NCI-H1694 (cell line): Measurements from ENCODE around the gene ANKH.
A peak's percentile ranks its signal among the peaks of the same experiment; 100 is the strongest.

Experiments used
- DNase-seq: peaks from one replicate; lab custom pipeline; 2025; lab: John Stamatoyannopoulos, UW

Gene ANKH

GRCh38 chr5:14685757-14686156, 185.8 kb downstream of the ANKH start:
- peak; percentile 60 for DNase-seq

- DNase-seq: no peak
Observed at GRCh38 chr5:14684757-14685156, 186.8 kb downstream of the ANKH start.

DNA sequence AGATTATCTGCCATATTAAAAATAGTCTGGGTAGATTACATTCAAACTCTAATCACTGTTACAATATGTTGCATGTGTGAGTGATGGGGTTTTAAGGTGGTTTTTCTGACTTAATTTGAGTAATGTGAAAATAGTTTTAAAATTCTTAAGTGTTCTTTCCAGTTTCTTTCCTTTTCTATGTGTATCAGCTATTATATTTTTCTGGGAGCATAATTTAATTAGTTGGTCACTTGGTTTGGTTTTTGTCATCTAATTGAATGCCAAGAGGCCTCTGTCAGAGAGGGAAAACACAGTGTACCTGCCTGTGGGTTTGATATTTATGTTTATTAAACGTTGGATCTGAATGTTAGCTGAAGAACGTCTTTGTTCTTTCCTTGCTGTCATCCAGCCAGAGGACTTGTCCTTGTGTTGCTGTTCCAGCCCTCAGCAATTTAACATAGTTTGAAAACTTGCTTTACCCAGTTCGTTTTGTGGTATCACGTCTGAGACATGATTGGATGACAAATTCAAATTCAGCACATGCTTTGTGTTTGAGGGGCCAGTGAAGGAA, 187.6 kb downstream of the ANKH start:
- DNase-seq: no peak

- no peak for DNase-seq
Observed at GRCh38 chr5:14681236-14681752, 190.3 kb downstream of the ANKH start.

GRCh38 chr5:14679595-14679994, 192.0 kb downstream of the ANKH start:
- DNase-seq: no peak

DNA sequence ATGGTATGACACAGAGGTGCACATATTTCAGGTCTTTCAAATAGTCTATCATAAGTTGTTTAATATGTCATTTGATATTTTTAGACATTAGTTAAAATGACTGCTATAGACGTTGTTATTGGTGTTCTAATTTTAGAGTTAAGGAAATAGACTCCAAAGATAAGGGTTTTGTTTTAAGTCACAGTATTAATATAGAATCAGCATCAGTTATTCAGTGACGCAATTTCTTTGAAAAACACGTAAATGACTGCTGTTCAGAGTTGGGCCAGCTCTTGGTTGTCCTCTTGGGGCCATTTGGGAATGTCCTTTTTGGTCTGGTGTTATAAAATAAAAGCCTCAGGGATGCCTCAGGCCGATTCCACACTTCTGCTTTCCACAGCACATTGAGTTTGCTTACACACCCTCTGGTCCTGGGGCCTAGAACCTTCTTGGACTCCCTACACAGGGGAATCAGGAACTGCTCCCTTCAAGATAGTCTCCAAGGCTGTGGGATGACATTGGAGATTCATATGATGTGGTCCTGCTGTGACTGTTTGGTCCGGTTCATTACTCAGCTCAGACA, 192.7 kb downstream of the ANKH start:
- no peak for DNase-seq

DNA sequence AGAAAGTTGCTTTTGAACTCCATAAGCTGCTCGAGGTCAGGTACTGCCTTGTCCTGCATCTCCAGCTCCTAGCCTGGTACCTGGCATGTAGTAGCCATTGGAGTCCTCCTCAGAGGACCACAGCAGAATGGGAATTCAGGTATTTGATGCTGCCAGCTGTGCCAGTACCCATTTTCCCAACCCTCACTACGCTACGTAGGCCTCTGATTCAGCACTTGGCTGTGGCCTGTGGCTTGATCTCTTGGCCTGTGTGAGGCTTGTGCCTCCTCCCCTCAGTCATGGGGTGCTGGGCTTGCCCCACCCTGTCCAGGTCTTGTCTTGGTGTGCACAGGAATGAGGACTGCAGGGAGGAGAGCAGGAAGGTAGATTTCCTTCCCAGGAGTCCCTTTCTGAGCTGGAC, 195.3 kb downstream of the ANKH start:
- DNase-seq: no peak

DNA sequence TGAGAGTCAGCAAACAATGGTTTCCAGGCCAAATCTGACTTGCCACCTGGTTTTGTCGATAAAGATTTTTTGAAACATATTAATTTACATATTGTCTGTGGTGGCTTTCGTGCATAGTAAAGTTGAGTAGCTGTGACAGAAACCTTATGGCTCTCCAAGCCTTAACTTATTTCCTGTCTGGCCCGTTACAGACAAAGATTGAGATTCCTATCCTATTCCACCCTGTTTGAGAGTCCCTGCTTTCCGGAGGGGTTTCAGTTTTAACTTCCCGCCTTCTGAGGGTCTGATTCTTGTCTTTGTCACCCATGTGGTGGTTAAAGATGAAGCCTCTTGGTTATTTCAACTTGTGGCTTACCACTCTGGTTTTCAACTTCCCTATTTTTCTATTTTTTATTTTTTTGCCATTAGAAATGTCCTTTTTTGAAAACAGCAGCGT, 195.7 kb downstream of the ANKH start:
- DNase-seq: no peak

GRCh38 chr5:14674983-14675854, 196.4 kb downstream of the ANKH start:
- no peak for DNase-seq

DNA sequence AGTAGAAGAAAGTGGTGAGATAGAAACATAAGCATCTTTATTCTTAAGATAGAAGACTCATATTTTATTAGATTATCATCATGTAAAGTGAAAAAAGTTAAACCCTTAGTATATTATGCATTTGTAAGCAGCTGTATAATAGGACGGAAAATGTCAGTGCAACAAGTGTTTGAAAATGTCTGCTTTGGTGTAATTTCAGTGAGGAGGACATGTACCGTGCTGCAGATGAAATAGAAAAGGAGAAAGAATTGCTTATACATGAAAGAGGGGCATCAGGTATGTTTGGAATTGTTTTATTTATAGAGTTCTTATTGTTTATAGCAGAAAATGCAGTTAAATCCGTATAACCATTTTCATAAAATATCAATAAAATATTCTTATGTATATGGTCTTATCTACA, 198.1 kb downstream of the ANKH start:
- DNase-seq: no peak

DNA sequence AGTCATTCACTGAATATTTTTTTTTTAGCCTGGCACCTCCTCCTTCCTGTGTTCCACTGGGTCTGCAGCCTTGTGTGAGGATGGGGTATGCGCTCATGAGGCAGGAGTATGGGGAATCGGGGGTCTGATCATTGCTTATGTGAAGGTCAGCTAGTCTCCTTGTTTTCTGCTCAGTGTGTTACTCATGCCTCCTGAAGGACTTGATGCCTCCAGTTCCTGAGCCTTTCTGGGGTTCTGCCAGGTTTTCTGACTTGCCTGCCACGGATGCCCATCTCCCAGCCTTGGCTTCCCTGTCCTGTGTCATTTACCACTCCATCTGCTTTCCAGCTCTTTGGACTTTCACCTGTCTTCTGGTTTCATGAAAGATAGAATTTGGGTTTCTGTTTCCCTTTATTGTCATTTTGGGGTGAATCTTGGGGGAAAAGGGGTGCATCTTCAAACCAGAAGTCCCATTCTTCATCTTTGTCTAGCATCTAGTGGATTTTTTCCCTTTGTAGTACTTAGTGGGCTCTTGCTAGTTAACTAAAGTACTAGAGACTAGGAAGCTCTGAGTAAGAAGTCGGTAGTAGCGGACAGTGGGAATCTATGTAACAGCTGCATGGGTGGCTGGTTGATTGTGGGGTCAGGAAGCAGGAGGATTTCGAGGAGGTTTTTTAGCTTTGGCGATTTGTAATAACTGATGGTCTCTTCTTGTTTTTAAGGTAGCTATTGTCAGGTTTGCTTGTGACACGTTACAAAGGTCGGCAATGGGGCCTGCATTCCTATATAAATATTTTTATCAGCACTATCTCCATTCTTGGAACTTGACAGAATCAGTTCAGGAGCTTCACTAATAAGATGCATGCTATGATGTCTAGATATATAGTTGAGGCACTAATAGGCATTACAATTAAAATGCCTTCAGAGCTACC, 198.8 kb downstream of the ANKH start:
- DNase-seq: no peak

DNA sequence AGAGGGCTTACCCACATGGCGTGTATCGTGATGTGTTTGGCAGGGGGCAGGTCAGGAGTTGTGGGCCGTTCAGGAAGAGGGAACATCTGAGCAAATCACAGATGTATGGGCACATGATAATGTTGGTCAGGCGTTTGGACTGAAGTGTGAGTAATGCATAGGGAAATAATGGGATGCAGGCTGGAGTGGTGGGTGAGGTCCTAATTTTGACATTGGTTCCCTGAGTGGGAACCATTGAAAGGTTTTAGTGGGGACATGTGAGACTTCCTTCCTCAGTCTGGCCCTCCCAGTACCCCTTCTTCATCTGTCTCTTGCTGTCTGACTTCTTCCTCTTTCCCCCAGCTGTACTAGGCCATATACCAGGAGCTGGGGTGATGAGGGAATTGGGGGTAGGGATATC, 199.5 kb downstream of the ANKH start:
- no peak for DNase-seq

GRCh38 chr5:14671414-14671813, 200.2 kb downstream of the ANKH start:
- no peak for DNase-seq

DNA sequence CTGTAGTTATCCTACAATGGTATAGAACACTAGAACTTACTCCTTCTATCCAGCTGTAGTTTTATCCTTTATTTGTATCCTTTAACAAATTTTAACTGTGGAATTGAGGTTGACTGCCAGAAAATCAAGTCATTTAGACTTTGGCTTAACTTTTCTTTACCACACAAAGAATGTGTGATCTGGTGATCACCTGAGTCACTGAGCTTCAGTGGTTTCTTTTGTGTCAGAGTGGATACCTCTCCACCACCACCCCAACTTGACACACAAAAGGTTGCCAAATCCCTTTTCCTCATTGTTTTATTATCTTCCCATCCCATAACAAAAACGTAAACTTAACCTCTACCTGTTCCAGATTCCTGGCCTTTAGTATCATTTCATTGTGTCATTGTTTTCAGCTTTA, 201.6 kb downstream of the ANKH start:
- DNase-seq: no peak

DNA sequence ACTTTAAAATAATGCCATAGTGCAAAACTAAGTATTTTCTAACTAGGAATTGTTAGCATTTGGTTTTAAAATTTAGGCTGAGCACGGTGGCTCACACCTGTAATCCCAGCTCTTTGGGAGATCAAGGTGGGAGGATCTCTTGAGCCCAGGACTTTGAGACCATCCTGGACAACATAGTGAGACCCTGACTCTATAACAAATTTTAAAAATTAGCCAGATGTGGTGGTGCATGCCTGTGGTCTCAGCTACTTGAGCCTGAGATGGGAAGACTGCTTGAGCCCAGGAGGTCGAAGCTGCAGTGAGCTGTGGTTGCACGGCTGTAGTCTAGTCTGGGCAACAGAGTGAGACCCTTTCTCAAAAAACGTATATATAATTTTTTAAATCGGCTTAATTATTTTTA, 202.2 kb downstream of the ANKH start:
- DNase-seq: no peak

- no peak for DNase-seq
Observed at GRCh38 chr5:14668181-14668591, 203.4 kb downstream of the ANKH start.

DNA sequence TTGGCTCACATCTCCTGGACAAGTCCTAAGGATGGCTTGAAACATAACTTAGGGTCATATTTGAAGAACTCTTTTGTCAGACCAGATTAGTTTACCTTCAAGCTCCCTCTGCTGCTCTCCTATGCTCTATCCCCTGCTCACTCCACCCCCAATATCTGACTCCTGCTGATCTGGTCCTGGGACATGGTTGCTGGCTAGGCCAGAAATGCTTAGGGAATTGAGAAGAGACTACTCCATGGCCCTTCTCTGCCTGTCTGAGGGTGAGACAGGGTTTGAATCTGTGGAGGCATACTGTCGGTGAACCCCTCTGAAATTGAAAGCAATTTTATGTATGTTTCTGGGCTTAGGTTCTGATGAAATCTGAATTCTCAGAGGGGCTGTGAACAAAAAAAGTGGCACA, 203.8 kb downstream of the ANKH start:
- DNase-seq: no peak

- no peak for DNase-seq
Observed at GRCh38 chr5:14667290-14667689, 204.3 kb downstream of the ANKH start.

DNA sequence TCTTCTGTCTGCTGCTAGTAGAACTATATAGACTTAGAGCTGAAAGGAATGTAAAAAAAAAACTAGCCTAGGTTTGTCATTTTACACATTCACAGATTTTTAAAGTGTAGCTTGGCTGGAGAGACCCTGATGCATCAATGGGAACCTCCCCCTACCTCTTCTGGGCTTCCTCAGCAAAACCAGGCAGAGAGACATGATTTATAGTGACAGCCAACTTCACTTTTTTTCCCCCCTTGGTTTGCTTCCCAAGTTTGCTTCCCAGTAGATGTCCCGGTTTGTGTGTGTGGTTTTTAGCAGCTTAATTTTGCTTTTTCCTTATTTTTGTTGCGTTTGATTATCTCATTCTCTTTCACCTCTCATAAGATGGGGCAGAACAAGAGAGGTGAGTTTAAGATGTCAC, 205.2 kb downstream of the ANKH start:
- DNase-seq: no peak

DNA sequence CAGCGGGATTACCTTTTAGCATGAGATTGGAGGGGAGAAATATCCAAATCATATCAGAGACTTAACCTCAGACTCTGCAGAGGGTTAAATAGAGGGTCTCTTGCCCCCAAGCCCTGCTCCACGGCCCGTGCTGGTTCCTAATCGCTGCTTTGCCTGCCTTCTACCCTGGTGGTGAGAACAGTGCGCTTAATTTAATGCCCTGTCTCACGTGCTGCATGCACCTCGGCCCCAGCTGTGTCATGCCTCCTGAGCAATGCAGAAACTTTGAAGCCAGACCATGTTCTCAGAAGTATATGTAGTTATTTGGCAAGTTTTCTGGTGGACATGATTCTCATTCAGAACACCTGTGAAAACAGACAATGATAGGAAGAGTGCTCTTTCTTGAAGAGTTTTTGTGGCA, 205.6 kb downstream of the ANKH start:
- peak; percentile 29 for DNase-seq

DNA sequence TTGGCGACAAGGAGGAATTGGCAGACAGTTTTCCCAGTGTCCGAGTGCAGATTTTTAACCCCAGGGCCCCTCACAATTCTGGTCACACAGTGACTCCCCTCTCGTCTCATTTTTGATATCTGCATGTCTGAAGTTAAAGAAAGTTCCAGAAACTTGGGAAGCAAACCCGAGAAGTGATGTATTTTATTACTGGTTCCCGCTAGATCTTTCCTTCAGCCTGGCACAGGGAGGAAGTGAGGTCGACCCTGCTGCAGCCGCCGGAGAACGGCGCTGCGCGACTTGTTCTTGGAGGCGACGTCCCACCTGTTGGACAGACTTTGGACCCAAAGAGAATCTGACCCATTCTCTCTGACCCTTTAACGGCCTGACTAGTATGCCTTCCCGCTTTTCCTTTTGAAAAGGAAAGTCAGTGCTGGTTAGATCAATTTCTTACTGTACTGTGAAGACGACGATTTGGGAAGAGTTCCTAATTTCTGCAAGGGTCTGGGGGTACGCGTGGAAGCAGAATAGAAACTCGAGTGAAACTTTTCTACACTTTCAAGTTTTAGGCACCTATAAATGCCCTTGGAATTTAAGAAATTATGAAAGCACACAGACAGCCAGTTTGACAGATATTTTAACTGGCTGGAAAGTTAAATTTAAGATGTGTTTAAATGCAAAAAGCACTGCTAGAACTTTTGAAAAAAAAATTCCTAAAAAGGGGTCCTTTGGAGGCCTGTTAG, 206.3 kb downstream of the ANKH start:
- no peak for DNase-seq
